ENCODE measurements around the gene CCNY. TPM values are rescaled to one million over a fixed set of nuclear protein-coding genes. Genes with fewer than 3 reads are reported as not detected.

The CCNY gene
- total RNA-seq, 1 experiment from 2014 or later, result 62.2 TPM

GRCh38 chr10:35611750-35612149 is 275.4 kb downstream of the CCNY start:
- POLR2A ChIA-PET, result no interaction called here
- ATAC-seq, result peak; percentile 72

More at GRCh38 chr10:35611750-35612149, 275.4 kb downstream of the CCNY start:
- H3K4me1 ChIP-seq (ENCODE audit: control insufficient read depth in 1 of 2, insufficient read depth in 2 of 2, low read length in 2 of 2), result no peaks in the 10 kb centered on the region
- TF ChIP-seq RAD21 (IDR thresholded peaks at IDR 0.05; ENCODE audit: low read depth) (peak; percentile 10; the same call in 1 of the 2 replicates), FOSL1 (IDR thresholded peaks at IDR 0.05; ENCODE audit: low read depth) (no peak), CTCF (IDR thresholded peaks at IDR 0.05 in 2 of 3, conservative IDR thresholded peaks at IDR 0.05 in 1 of 3; ENCODE audit: borderline replicate concordance in 1 of 3, insufficient read depth in 1 of 3, low read depth in 2 of 3, low read length in 2 of 3) (peak in 2 of 3 experiments; percentile 28 to 33; a peak in 3 of 6 replicates), YY1 (IDR thresholded peaks at IDR 0.05; ENCODE audit: extremely low read depth, insufficient replicate concordance, low read depth, low read length) (no peak)
- H3K9me3 ChIP-seq (ENCODE audit: control insufficient read depth in 1 of 2, insufficient read depth in 1 of 2, low read depth in 1 of 2, low read length in 2 of 2), result no peaks in the 10 kb centered on the region
- intact Hi-C loops (cut with micrococcal nuclease), result no loop called here
- ChIA-PET RAD21 (ENCODE audit: low non-redundant PET in 1 of 2, low total read pairs in 2 of 2, uncharacterized antibody in 2 of 2, unreplicated experiment in 2 of 2) (no interaction called here), CTCF (interaction anchor here (0.8 to 1.2 kb wide), 2 partner anchors 23 to 617 kb away, joined by 3 read pairs; no protein-coding TSS in a partner anchor)
- no peak overlapping the region for H3K9ac ChIP-seq (ENCODE audit: low read length)
- no peaks in the 10 kb centered on the region for H3K79me2 ChIP-seq (ENCODE audit: insufficient read depth, low read length)
- H3K36me3 ChIP-seq (ENCODE audit: control insufficient read depth in 1 of 2, insufficient read depth in 2 of 2, low read length in 2 of 2), result no peaks in the 10 kb centered on the region
- no TSS peak for BruUV-seq (replicated peaks)
- H3K27ac ChIP-seq (ENCODE audit: low read depth, low read length), result no peak overlapping the region
- peaks cover 38% of the 10 kb centered on the region for H3K27me3 ChIP-seq (ENCODE audit: insufficient read depth, low read length)
- no peak overlapping the region for H3K4me3 ChIP-seq (replicated peaks in 1 of 2; ENCODE audit: low read depth in 1 of 2, low read length in 2 of 2)
- H4K20me1 ChIP-seq (ENCODE audit: insufficient read depth), result no peaks in the 10 kb centered on the region
- no peaks in the 10 kb centered on the region for H3K9me2 ChIP-seq (ENCODE audit: insufficient read depth)
- DNase-seq (ENCODE audit: low read depth, low spot score), result no peak
- H3K4me2 ChIP-seq (ENCODE audit: low read length), result no peak overlapping the region
- no peak overlapping the region for H2AFZ ChIP-seq (ENCODE audit: low read depth, low read length, poor library complexity, severe bottlenecking)

All from HCT116 (cell line).